Stromal cell of bone marrow (primary cell): ENCODE data around the gene MOB4.
A peak's percentile ranks its signal among the peaks of the same experiment; 100 is the strongest.
"Not testable (repeated sequence)": the region's sequence is repeated elsewhere in the genome, so short reads cannot be mapped to it uniquely, and the experiment has no call there.

ENCODE experiments used
- DNase-seq: peaks from one replicate; pipeline ENCODE4 v3.0.0-alpha.2; 2012; ENCODE audit warnings: low read depth

The MOB4 gene

DNA sequence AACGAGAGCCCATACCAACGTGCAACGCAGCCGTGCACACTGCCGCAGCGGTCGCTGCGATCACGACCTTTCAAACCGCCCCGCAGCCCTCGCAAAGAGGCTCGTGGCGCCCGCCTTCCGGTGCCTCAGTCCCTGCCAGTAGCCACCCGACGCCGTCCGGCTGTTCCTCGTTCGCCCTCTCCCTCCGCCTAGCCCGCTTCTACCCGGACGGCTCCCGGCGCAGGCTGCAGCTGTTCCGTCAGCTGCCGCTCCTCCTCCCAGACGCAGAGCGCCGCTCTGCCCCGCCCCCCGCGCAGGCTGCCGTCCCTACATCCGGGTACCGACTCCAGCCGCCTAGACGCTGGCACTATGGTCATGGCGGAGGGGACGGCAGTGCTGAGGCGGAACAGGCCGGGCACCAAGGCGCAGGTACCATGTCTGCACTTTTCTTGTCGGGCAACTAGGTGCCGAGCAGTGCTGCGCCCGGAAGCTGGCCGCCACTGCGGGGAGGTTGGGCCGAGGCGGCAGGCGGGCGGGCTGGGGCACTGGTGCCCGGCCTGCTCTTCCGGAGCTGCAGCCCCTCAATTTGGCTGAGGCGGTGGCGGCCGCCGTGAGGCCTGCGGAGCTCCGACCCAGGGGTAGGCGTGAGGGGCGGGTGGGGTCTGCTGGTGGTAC lies at the start of gene MOB4:
MOB4 (plus strand) TSS at position 328 of the 654 bp plus-strand sequence; CDS start at position 349, 21 bp downstream.
- peak; percentile 86 for DNase-seq

GRCh38 chr2:197472166-197472565 lies 43.7 kb upstream of the MOB4 start:
- no peak for DNase-seq

- DNase-seq = no peak
These were observed 38.1 kb upstream of the MOB4 start for GRCh38 chr2:197477797-197478196.

GRCh38 chr2:197480165-197481036 lies 35.5 kb upstream of the MOB4 start:
- DNase-seq = no peak

DNA sequence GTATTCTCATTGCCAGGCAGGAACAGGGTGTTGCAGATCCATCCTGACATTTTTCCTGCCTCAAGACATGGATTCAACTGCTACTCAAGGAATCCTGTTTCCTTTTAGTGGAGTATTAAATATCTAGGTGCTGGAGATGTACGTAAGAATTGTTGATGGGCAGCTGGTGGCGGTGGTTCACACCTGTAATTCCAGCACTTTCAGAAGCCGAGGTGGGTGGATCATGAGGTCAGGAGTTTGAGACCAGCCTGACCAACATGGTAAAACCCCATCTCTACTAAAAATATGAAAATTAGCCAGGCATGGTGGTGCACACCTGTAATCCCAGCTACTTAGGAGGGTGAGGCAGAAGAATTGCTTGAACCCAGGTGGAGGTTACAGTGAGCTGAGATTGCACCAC lies 31.6 kb upstream of the MOB4 start:
- DNase-seq = not testable (repeated sequence)

GRCh38 chr2:197486175-197486574 lies 29.7 kb upstream of the MOB4 start:
- no peak for DNase-seq

DNA sequence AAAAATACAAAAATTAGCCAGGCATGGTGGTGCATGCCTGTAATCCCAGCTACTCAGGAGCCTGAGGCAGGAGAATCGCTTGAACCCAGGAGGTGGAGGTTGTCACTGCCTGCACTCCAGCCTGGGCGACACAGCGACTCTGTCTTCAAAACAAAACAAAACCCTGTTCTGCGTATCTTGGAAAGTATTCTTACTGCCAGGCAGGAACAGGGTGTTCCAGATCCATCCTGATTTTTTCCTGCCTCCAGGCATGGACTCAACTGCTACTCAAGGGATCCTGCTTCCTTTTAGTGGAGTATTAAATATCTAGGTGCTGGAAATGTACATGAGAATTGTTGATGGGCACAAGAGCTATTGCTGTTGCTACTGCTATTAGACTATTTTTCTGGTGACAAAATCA lies 28.5 kb upstream of the MOB4 start:
- DNase-seq = no peak

GRCh38 chr2:197495433-197496134 lies 20.3 kb upstream of the MOB4 start:
- DNase-seq = no peak

GRCh38 chr2:197496695-197497094 lies 19.2 kb upstream of the MOB4 start:
- DNase-seq = no peak

- no peak for DNase-seq
These were observed 18.5 kb upstream of the MOB4 start for GRCh38 chr2:197497326-197497725.

- DNase-seq = no peak
These were observed 17.5 kb upstream of the MOB4 start for GRCh38 chr2:197498235-197498936.

DNA sequence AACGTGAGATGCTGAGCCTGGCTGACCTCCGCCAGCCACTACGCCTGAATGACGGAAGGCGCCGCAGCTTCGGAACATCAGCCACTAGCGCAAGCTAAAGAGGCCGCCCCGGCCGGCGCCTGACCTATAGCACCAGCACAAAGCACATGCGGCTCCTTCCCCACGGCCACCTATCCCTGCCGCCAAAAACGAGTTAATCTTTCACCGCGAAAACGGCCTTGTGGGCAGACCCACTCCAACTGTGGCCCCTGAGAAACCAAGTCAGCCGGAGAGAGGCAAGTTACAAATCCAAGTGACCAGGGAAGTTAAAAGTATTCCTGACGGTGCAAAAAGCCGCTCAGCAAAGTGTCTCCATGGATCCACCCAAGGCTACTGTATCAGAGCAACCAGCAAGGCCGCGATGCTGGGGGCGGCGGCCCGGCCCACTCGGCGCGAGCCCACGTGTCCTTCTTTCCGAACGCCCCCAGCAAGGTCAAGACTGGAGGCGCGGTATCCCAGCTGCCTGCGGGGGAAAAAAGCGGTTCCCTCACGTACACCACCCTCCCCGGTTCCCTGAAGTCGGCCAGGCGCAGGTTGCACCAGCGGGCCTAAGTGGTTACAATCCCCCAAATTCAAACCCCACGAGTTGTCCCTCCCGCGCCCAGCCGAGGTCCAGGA lies 16.8 kb upstream of the MOB4 start:
- no peak for DNase-seq

- DNase-seq = peak; percentile 100
These were observed 16.0 kb upstream of the MOB4 start, which contains the start of the genes HSPD1 and HSPE1 for GRCh38 chr2:197499594-197500502. TSS of gene HSPD1 (minus strand) at chr2:197499840. CDS start at chr2:197498848, 992 bp downstream. TSS of gene HSPE1 (plus strand) at chr2:197500379. CDS start at chr2:197500437, 58 bp downstream.

DNA sequence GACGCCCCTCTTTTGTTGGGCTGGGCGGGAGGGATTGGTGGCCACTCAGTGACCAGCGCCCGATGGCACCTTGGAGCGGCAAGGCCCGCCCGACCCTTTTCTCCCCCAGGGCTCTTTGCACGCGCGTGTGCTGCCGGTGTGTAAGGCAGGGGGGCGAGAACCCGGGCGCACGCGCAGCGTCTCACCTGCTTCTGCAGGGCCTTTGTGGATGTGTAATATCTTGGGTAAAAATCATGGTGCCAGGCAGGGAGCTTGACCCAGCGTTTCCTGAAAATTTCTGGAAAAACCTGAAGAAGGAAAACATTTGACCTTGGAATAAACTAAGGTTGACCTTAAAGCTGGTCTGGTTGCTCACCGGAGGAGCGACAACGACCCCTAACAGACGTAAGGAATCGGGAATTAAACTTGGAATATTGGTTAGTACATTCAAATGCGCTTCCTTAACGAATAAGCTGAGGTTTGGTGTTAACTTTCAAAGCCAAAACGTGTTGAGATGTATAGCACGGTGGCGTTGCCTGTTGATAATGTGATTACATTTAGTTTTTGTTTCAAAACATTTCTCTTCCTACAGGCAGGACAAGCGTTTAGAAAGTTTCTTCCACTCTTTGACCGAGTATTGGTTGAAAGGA lies 15.2 kb upstream of the MOB4 start:
- DNase-seq = no peak

DNA sequence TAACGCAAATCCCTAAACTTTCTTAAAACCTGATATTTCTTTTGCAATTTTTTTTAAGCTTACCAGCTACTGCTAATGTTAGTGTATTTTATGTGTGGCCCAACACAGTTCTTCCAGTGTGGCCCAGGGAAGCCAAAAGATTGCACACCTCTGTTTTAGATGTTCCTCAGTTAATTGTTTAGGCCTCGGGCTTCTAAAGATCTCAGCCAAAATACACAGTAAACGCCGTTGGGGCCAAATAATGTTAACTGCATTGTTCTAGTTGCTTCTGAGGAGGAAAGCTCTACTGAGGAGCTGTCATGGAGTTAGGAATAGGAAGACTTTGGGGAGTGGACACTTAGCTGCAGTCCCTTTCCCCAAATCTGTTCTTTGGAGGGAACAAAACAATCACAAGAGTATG lies 13.7 kb upstream of the MOB4 start:
- DNase-seq = no peak

DNA sequence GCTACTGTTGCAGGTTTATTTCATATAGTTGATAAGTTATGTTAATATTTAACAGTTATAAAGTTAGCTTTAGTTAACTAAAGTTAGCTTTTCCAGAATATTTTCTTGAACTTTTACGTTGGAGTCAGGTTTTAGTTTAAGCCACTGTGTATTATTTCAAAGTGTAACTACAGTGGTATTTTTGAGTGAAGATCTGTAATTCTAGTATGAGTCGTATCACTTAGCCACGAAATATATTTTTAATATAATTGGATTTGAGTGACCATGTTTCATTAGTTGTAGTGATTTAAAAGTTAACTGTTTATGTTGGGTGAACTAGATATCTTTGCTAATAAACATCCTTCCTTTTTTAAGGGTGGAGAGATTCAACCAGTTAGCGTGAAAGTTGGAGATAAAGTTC lies 13.2 kb upstream of the MOB4 start:
- DNase-seq = no peak

GRCh38 chr2:197504000-197504399 lies 11.9 kb upstream of the MOB4 start:
- no peak for DNase-seq

GRCh38 chr2:197504512-197504911 lies 11.4 kb upstream of the MOB4 start:
- DNase-seq = no peak

DNA sequence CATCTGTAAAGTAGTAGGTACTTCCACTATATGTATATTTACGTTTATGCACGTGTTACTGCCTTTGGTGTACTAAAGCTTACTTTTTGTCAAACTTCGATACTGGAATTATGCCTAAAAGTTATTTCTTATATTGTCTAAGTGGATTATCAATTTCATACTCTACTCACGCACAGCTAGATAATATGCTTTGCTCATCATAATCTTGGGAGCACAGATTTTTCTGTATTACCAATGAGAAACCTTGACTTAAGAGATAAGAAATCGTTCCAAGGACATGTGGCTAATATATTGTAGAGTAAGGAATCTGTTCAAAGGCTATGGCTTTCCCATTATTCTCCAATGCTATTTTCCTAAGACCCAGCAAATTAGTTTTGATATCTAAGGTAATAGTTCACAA lies 9.2 kb upstream of the MOB4 start:
- DNase-seq = no peak

GRCh38 chr2:197513915-197514314 lies 2.0 kb upstream of the MOB4 start:
- DNase-seq = no peak
